HG03039 (cell line): ENCODE results near the gene GSTA1.
"Not testable (repeated sequence)": the region's sequence is repeated elsewhere in the genome, so short reads cannot be mapped to it uniquely, and the experiment has no call there.

ENCODE experiments used
- ATAC-seq: cut with Tn5 transposase; IDR thresholded peaks from one replicate; pipeline ENCODE4 v1.9.1; 2021; ENCODE audit warnings: mild to moderate bottlenecking, moderate library complexity; ENCODE audit not compliant: unreplicated experiment

Gene GSTA1

GRCh38 chr6:52809777-52810176 is 6.2 kb upstream of the GSTA1 start:
- ATAC-seq = not testable (repeated sequence)

- no peak for ATAC-seq
Measured at GRCh38 chr6:52808660-52809059, 5.0 kb upstream of the GSTA1 start.

- no peak for ATAC-seq
Measured at GRCh38 chr6:52802806-52803205, 810 bp downstream of the GSTA1 start.

- ATAC-seq = no peak
Measured at GRCh38 chr6:52801188-52801841, 2.3 kb downstream of the GSTA1 start.

- not testable (repeated sequence) for ATAC-seq
Measured at GRCh38 chr6:52799272-52799671, 4.3 kb downstream of the GSTA1 start.

GRCh38 chr6:52794366-52794765 is 9.2 kb downstream of the GSTA1 start:
- ATAC-seq = not testable (repeated sequence)

- ATAC-seq = no peak
Measured at GRCh38 chr6:52790861-52791260, 12.8 kb downstream of the GSTA1 start.

GRCh38 chr6:52789658-52790057 is 14.0 kb downstream of the GSTA1 start:
- ATAC-seq = not testable (repeated sequence)

- ATAC-seq = no peak
Measured at GRCh38 chr6:52788478-52788877, 15.1 kb downstream of the GSTA1 start.

GRCh38 chr6:52787917-52788316 is 15.7 kb downstream of the GSTA1 start:
- no peak for ATAC-seq

- ATAC-seq = no peak
Measured at GRCh38 chr6:52786249-52786956, 17.2 kb downstream of the GSTA1 start.

- not testable (repeated sequence) for ATAC-seq
Measured at GRCh38 chr6:52782696-52783274, 20.8 kb downstream of the GSTA1 start.

GRCh38 chr6:52782209-52782608 is 21.4 kb downstream of the GSTA1 start:
- ATAC-seq = not testable (repeated sequence)

- no peak for ATAC-seq
Measured at GRCh38 chr6:52779237-52779636, 24.4 kb downstream of the GSTA1 start.

GRCh38 chr6:52776711-52777351 is 26.8 kb downstream of the GSTA1 start:
- not testable (repeated sequence) for ATAC-seq

- not testable (repeated sequence) for ATAC-seq
Measured at GRCh38 chr6:52769399-52769798, 34.2 kb downstream of the GSTA1 start.

- not testable (repeated sequence) for ATAC-seq
Measured at GRCh38 chr6:52767658-52768057, 36.0 kb downstream of the GSTA1 start.

- ATAC-seq = not testable (repeated sequence)
Measured at GRCh38 chr6:52763322-52763916, 40.2 kb downstream of the GSTA1 start, which contains the start of gene GSTA2. GSTA2 (minus strand) TSS chr6:52763475; CDS start chr6:52757947, 5,528 bp downstream.

- ATAC-seq = not testable (repeated sequence)
Measured at GRCh38 chr6:52761673-52762491, 41.7 kb downstream of the GSTA1 start.

GRCh38 chr6:52760105-52760765 is 43.4 kb downstream of the GSTA1 start:
- no peak for ATAC-seq
